GM21526 (cell line): ENCODE measurements around the gene MSI2.
A peak's percentile ranks its signal among the peaks of the same experiment; 100 is the strongest.

Source experiments
- ATAC-seq: cut with Tn5 transposase; IDR thresholded peaks from one replicate; pipeline ENCODE4 v1.9.1; 2021; ENCODE audit warnings: moderate library complexity; ENCODE audit not compliant: unreplicated experiment, low FRiP score

Gene MSI2

DNA sequence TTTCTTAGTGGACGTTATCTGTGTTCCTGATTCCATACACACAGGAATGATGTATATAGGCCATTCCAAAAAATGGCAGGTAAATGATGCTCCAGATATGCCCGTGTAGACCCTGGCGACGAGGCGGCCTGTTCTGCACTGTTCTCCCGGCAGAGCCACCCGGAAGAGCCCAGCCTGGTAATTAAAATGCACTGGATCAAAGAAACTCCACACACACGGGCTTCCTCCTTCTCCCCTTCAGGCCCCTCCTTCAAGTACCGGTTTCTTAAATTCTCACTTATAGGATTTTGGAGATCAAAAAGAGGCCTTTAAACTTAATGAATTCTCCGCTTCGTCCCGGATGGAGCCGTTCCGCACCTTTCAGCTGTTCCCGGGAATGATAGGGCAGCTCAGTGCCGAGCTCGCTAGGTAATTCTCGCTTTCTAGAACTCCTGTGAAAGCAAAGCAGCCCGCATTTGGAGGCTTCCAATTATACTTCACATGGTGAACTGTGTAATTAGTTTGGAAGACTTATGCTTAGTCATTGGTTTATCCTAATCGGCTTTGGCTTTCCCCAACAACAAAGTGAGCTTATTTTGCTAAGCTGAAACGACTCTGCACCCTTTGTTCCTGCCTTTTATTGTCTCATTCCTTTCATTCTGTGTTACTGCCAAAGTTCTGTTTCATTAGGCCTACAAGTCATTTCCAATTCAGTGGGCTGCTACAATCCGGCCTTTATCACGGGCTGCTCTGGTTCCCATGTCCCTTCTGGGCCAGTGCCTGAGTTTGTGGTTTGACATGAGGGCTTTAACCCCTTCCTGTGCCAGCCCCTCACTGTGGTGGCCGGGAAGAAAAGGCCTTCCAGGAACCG lies 150.0 kb downstream of the MSI2 start:
- ATAC-seq, result no peak

DNA sequence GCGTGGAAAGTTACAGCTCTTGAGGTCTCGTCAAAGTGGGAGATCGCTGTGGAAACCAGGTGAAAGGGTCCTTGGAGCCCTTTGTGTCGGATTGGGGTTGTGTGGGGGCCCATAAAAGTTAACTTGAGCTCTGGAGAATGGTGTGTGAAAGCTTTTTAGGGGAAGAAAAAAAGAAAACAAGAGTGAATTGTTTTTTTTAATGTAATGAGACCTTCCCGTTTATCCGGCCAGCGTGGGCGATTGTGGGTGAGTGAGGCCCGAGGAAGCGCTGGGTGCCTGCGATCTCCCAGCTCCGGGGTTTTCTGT lies 150.6 kb downstream of the MSI2 start:
- ATAC-seq, result no peak

DNA sequence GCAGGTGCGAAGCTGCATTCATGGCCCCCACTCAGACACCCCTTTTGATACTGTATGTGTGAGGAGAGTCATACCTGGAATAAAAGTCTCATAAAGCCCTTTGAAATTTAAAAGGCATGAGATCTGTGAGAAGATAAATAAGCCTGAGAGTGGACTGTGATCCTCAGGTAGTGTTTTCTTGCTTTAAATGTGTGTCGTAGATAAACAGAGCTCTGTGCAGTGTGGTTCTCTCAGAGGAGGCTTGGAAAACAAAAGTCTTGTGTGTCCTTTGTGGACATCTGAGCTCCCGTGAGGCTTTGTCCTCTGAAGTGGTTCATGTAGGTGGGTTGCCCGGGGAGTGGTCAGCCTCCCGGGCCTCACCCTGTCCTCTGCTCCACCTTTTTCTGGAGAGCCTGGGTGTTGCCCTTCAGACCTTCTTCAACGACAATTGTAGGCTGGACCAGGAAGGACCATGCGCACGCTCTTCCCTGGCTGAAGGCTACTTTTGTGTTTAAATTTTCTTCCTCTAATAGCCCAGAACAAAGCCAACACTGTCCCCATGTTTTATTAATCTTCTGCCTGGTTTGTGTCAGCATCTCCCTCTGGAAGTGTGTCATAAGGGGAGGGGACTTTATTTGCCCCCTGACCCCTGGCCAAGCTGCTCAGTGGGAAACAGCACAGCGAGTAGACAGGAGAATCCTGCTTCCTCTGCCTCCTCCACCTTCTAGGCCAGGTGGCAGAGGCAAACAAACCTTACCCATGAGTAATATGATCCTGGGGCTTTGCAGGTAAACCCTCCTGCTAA lies 151.2 kb downstream of the MSI2 start:
- ATAC-seq, result no peak

DNA sequence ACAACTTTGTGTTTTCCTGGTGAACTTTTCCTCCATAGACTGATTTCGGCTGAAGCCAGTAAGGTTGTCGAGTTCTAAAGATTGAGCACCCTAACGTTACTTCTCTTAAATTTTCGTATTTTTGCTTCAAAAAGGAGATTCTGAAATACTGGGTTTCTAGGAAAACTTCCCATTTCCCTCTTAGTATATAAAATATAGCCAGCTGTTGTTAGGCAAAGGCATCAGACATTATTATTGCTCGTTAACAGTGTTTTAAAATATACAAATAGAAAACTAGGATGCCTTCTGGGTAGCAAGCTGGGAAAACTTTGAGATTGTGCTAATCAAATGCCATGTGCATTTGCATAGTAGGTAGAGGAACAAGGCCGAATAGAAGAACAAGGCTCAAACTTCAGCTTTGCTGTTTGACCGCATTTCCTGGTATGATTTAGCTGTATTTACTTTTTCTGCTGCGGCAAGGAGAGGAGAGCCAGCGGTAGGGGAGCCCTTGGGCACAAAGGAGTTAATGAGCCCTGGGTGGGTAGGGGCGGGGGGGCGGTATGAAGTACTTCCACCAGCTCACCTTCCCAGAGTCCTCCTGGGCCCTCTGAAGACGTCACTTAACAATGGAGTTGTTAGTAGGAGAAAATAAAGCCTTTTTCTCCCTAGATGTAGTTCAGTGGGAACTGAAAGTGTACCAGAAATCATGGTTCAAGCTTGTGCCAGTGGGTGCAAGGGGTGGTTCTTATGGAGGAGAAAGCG lies 151.9 kb downstream of the MSI2 start:
- peak; percentile 61 for ATAC-seq

DNA sequence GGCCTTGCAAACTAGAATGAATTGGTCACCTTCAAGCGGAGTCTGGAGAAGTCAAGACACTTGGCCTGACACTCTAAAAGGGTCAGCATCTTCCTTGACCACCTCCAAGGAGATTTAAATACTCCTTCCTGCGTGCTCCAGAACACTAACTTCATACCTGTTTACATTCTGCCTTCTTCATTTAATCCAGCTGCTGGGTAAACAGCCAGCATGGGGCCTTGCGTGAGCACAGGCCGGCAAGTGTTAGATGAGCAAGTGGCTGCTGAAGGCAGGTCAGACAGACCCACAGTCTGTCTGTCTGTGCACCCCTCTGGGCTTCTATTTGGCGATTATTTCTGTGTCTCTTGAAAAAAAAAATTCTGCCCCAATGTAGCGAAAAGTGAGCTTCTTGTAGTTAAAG lies 153.8 kb downstream of the MSI2 start:
- no peak for ATAC-seq

DNA sequence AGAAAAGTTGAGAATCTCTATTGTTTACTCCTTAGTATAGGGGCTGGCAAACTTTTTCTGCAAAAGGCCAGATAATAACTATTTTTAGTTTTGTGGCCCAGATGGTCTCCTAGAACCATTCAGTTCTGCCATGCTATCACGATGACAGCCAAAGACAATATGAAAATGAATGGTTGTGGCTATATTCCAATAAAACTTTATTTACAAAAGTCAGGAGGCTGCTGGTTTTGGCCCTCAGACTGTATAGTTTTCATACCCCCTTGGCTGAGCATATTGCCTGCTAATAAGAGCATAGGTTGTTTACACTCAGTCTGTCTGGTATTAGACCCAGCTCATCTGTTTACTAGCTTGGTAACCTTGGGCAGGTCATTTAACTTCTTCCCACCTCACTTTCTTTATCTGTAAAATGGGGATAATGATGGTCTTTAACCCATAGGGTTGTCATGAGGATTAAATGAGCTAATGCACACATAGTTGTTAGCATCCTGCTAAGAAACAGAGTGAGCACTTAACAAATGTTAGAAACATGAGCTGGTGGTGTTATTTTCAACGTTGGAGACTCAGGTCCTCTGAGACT lies 156.3 kb downstream of the MSI2 start:
- no peak for ATAC-seq

DNA sequence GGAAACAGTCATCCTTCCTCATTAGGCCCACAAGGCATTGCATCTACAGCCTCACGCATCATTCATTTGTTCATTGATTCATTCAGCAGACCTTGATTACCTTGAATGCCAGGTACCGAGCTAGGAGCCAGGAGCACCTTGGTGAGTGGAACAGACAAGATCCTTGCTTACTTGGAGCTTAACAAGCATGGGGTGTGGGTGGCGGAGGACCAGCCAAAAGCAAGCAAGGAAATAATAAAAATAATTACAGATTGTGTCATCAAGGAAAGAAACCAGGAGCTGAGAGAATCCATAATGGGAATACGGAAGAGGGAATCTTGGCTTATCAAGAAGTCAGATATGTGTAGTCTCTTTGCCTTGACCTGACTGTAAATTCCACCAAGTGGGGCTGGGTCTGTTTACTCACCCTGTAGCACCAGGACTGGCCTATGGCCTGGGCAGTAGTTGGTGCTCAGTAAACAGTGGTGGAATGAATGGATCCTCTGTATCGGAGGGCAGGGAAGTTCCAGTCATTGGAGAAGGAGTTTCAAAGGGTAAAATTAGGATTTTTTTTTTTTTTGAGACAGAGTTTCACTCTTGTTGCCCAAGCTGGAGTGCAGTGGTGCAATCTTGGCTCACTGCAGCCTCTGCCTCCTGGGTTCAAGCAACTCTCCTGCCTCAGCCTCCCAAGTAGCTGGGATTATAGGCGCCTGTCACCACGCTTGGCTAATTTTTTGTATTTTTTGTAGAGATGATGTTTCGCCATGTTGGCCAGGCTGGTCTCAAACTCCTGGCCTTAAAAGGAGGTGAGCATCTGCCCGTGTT lies 157.7 kb downstream of the MSI2 start:
- ATAC-seq, result no peak

DNA sequence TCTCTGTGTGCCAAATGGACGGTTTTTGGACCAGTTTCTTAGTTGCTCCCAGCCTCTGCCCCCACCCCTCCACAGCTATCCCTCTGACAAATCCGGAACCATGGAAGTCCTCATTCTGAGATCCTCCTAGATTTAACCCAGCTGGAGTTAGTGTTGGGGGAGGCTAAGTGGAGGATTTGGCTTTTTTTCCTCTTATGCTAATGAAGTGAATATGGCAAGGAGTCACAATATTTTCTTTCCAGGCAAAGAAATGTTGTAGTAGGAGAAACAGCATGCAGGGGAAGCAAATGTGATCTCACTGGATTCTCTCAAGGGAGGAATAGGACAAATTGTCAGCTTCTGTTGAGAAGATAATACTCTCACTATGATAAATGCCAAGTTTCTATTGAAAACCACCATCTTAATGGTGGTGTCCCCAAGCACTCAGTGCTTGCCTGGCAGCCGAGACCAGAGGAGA lies 159.5 kb downstream of the MSI2 start:
- ATAC-seq, result no peak

DNA sequence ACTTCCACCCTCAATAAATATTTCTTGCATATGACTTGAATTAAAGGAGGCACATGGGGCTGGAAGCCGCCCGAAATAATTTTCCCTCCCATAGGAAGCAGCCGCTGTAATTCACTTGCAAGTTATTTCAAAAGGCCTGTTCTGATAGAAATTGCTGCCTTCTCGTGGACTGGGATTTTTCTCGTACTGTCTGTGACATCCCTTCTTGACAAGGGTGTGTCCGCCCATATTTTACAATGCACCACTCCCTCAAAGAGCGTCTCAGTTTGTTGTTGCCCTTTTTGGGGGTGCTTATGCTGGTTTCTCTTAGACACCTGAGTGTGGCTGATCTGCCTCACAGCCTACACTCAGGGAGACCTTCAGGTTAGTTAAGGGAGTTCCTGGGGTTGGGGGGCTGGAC lies 160.0 kb downstream of the MSI2 start:
- ATAC-seq, result no peak

DNA sequence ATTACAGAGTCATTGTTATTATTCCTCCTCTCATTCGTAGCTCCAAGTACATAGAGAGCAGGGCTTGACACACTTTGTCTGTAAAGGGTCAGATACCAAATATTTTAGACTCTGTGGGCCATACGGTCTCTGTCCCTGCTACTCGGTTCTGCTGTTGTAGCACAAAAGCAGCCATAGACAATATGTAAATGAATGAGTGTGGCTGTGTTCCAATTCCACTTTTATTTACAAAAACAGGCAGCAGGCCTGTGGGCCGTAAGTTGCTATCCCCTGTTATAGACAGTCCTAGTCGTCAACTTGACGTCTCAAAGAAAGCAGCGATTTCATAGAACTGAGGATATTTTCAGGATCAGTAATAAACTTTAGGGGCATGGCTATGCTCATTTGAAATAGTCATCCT lies 161.6 kb downstream of the MSI2 start:
- ATAC-seq, result no peak

DNA sequence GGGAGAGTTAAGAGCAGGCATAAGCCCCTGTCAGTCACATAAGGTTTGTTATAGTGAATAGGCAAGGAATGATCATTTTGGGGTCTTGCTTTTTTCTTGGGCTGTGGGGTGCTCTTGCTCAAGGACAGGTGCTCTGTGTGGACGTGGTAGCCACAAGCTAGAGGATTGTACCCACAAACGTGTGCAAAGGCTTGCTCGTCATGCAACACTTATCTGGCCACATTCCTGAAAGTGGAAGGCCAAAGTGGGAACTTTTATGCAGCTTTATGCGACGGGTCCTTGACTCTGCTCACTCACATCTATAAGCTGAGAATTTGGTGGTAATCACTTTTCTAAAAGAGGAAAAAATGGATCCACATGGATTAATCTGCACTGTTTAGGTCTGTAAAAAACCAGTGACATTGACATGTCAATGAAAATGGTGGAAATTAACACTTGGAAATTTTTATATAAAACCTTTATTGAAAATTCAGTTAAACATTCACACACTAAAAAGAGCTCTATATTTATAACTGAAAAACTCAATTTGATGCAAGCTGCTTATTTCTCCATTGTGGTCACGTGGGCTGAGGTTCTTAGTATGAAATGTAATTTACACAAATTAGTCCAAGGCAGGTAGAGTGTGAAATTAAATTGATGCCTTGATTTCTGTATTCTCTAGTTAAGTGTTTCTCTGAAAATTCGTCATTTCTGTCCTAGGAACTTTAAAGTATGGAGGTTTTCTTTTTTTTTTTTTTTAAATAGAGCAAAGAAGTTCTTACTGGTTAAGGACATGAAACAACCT lies 162.3 kb downstream of the MSI2 start:
- no peak for ATAC-seq

DNA sequence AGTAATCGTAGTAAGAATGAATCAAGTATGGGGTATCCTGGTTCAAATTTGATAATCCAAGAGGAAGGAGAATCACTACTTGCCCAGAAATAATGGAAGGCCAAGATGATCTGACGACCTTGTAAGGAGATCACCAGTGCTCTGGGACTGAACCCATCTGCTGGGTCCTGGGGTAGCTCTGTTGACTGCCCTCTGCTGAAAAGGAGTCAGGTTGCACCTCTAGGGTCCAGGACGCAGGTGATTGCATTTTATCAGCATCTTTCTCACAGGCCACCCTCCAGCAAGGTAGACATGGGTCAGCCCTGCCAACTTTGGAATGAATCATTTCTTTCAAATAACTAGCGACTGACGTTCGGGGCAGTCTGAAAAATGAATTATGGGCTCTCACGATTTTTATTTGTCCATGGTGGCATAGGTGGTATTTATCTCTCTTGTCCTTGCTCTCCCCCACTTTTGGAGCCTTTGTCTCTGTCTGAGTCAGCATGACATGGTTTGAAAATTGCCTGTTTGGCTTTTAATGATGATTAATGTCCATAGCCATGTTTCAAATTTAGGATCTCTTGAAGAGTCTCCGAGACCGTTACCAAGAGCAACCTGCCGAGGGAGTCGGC lies 163.7 kb downstream of the MSI2 start:
- ATAC-seq, result no peak

DNA sequence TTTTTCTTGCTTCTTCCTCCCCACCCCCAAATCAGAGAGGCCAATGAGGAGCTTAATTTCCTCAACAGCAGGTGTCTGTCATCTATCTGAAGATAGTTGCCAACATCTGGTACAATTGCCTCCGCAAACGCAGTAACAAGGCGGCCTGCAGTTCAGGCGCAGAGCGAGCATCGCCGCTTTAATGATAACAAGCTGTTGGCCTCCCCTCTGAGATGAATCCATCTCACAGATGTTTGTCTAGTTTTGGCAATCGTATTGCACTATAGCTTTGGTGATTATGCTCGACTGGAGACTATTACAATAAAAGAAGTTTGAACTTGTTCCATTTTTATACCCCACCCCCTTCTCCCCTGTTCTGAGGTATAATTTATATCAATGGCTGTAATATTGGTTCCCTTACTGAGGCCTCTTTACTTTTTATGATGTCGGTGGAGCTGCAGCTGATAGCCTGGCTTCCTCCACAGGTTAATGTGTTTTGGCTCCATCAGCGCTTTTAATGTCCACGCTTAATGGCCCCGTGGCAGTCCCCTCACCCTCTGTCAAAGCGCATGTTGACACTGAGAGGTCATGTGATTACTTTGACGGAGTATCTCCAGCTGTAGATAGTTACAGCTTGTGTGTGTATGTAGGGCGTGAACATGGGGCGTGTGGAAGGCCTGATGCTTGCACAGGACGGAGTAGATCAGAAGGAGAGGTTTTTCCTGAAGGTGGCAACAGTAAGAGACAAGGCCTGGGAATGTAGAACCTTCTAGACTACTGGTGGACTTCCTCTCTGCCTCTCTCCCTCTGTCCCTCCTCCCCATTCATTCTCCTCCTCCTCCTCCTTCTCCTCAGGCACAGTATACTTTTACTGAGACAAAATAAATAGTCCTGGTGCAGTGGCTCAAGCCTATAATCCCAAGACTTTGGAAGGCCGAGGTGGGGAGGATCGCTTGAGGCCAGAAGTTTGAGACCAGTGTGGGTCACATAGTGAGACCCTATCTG lies 164.7 kb downstream of the MSI2 start:
- no peak for ATAC-seq

DNA sequence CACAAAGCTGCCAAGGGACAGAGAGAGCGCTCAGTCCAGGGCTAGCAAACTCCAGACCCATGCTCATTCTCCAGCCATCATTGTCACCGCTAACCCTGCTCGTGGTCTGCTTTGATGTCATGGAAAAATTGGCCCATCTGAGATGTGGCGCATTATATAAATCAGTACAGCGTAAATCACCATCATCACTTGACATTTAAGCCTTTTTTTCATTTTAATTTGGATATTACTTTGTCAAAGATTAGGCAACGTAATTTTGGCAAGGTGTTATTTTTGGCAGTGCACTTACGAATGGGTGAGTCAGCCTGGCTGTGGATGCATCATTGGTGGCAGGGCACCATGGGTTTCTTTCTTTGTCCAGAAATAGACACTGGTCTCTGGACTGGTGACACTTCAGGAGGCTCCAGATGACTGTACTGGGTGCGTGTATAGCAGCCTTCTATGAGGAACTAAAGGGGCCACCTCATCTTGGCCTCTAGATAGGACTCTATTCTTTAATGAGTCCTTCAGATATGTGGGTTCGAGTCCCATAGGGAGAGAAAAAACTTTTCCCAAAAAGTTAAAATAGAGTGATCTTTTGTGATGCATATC lies 166.3 kb downstream of the MSI2 start:
- no peak for ATAC-seq

DNA sequence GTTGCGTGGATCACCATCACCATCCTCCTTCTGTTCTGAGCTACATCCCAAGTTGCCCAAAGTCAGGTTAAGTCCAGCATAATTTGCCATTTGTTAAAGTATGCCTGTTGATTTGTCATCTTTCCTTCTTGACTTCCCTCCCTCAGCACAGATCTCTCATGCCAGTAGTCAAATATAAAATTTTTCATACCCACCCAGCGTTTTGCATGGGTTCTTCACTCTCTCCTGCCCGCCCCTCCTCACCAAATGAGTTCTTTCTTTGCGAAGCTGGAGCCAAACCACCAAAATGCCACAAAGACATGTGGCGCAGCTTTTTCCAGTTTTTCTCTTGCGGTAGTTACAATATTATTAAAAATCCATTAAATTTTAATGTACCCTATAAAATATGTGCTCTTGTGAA lies 167.2 kb downstream of the MSI2 start:
- no peak for ATAC-seq

DNA sequence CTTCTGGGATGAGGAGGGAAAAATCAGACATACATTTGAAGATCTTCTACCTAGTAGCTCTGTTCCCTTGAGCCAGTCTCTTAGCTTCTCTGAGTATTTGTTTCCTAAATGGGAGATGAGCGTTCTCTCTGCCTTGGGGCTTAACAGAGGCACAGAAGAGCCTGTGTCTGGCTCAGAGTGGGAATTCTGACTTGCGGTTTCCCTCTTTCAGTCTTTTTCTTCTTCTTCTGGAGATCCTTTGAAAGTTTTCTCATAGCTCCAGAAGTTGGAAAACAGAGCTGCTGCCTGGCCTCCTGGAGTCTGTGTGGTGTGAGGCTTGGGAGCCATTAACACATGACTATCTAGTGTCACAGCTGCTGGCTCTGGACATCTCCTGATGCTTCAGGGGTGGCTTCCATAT lies 167.9 kb downstream of the MSI2 start:
- no peak for ATAC-seq

DNA sequence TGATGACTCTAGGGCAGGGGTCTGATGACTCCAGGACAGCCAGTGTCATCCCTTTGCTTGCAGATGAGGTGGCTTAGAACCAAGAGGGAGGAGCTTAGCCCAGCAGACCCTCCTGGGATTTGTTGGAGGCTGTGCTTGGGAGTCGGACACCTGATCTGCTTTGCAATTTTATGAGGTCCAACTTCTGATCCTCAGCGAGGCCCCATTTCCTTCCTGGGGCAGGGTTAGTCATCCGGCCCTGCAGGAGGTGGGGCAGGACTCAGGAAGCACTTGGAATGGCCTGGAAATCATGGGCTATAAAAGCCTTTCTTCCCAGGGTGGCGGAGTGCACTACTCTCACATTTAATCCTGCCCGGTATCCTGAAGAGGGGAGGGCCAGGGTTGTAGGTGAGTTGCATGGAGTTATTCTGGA lies 168.5 kb downstream of the MSI2 start:
- ATAC-seq, result no peak
